RWPE1 (cell line): Measurements from ENCODE around the gene WHRN.
A peak's percentile ranks its signal among the peaks of the same experiment; 100 is the strongest.

Experiments used
- CTCF ChIA-PET: fragments of 350-600 bp; sonication (Branson Sonifier 250); formaldehyde crosslinking; extraction: SDS; loops from one replicate; lab custom pipeline; 2021; lab: Yijun Ruan, JAX
- POLR2A ChIA-PET: fragments of 400-600 bp; formaldehyde crosslinking; extraction: SDS; loops from one replicate; lab custom pipeline; 2020; ENCODE audit warnings: antibody characterized with exemption; ENCODE audit not compliant: low non-redundant PET; lab: Yijun Ruan, JAX
- DNase-seq: peaks from one replicate; pipeline ENCODE4 v3.0.0; 2012; ENCODE audit warnings: low spot score
- H3K27ac ChIP-seq: fragments of 450-650 bp; 2 replicates; pipeline ENCODE4 v1.5.1; 2017
- TF ChIP-seq, protein P1 (sequence below): fragments of 450-650 bp; conservative IDR thresholded peaks from 2 replicates; pipeline ENCODE4 v1.5.1; 2017; ENCODE audit warnings: low read depth, mild to moderate bottlenecking

The WHRN gene

DNA sequence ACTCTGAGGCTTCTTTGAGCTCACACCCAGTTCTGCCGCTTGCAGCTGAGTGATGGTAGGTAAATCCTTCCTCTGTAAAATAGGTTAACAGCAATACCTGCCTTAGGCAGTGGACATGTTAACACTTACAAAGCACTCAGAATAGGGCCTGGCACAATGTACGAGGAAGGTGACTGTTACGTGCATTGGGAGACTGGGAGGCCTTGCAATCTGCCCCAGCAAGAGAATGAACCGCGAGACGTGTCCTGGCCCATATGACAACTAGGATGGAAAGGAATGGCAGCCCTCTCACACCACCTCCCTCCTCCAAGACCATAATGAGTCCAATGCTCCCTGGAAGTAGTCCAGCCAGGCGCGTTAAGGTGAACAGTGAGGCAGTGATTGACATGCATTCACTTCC lies 94.4 kb downstream of the WHRN start:
- ChIA-PET POLR2A (no interaction called here), CTCF (interaction anchor here (0.6 to 1.1 kb wide), 2 partner anchors 15 to 244 kb away, joined by 3 to 5 read pairs; no protein-coding TSS in a partner anchor)
- TF ChIP-seq, protein P1, sequence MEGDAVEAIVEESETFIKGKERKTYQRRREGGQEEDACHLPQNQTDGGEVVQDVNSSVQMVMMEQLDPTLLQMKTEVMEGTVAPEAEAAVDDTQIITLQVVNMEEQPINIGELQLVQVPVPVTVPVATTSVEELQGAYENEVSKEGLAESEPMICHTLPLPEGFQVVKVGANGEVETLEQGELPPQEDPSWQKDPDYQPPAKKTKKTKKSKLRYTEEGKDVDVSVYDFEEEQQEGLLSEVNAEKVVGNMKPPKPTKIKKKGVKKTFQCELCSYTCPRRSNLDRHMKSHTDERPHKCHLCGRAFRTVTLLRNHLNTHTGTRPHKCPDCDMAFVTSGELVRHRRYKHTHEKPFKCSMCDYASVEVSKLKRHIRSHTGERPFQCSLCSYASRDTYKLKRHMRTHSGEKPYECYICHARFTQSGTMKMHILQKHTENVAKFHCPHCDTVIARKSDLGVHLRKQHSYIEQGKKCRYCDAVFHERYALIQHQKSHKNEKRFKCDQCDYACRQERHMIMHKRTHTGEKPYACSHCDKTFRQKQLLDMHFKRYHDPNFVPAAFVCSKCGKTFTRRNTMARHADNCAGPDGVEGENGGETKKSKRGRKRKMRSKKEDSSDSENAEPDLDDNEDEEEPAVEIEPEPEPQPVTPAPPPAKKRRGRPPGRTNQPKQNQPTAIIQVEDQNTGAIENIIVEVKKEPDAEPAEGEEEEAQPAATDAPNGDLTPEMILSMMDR, result no peak
- peak overlapping the region; percentile 70 for H3K27ac ChIP-seq
- DNase-seq, result peak; percentile 82

- ChIA-PET POLR2A (no interaction called here), CTCF (interaction anchor here (6.9 kb wide), 1 partner anchor 95 kb away, joined by 74 read pairs; the partner anchor contains the start of gene WHRN)
- TF ChIP-seq, protein P1, result no peak
- H3K27ac ChIP-seq, result no peak overlapping the region
- DNase-seq, result no peak
These were observed 95.4 kb downstream of the WHRN start for GRCh38 chr9:114409842-114410241.

GRCh38 chr9:114409103-114409780 lies 96.0 kb downstream of the WHRN start:
- TF ChIP-seq, protein P1, result no peak
- POLR2A ChIA-PET, result no interaction called here
- DNase-seq, result no peak
- CTCF ChIA-PET, result interaction anchor here (0.5 to 6.9 kb wide), 2 partner anchors 96 to 501 kb away, joined by 4 to 74 read pairs; partner anchors contain the start of gene WHRN
- no peak overlapping the region for H3K27ac ChIP-seq

- CTCF ChIA-PET, result interaction anchor here (0.5 to 6.9 kb wide), 3 partner anchors 97 to 501 kb away, joined by 3 to 74 read pairs (median 4); partner anchors contain the start of gene WHRN
- DNase-seq, result no peak
- POLR2A ChIA-PET, result no interaction called here
- TF ChIP-seq, protein P1, result no peak
- H3K27ac ChIP-seq, result no peak overlapping the region
These were observed 96.6 kb downstream of the WHRN start for GRCh38 chr9:114408645-114409044.

- TF ChIP-seq, protein P1, result no peak
- no peak overlapping the region for H3K27ac ChIP-seq
- POLR2A ChIA-PET, result no interaction called here
- DNase-seq, result no peak
- CTCF ChIA-PET, result interaction anchor here (1.3 to 6.9 kb wide), 2 partner anchors 97 to 246 kb away, joined by 3 to 74 read pairs; partner anchors contain the start of gene WHRN
These were observed 97.4 kb downstream of the WHRN start for GRCh38 chr9:114407889-114408288.

DNA sequence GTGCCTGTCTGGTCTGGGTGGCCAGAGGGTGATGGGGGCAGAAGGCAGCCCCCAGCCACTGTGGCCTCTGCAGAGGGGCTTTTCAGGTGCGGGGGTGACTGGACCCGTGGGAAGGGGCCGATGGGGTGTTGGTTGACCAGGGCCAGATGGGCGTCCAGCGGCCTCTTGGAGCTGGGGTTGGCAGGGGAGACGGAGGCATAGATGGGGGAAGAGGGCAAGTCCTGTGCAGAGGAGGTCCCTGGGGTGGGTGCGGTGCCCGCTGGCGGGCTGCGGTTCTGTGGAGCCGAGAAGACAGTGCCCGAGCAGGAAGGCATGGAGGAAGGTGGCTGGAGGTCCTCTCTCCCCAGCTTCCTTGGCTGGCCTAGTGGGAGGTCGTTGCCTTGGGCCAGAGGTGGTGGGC lies 98.8 kb downstream of the WHRN start:
- DNase-seq, result no peak
- ChIA-PET POLR2A (no interaction called here), CTCF (interaction anchor here (0.9 to 6.9 kb wide), 13 partner anchors 10 to 608 kb away, joined by 3 to 74 read pairs (median 6); partner anchors contain the start of gene WHRN)
- TF ChIP-seq, protein P1, result no peak
- no peak overlapping the region for H3K27ac ChIP-seq
